ENCODE results near the gene ADGRB2.

Gene ADGRB2, protein sequence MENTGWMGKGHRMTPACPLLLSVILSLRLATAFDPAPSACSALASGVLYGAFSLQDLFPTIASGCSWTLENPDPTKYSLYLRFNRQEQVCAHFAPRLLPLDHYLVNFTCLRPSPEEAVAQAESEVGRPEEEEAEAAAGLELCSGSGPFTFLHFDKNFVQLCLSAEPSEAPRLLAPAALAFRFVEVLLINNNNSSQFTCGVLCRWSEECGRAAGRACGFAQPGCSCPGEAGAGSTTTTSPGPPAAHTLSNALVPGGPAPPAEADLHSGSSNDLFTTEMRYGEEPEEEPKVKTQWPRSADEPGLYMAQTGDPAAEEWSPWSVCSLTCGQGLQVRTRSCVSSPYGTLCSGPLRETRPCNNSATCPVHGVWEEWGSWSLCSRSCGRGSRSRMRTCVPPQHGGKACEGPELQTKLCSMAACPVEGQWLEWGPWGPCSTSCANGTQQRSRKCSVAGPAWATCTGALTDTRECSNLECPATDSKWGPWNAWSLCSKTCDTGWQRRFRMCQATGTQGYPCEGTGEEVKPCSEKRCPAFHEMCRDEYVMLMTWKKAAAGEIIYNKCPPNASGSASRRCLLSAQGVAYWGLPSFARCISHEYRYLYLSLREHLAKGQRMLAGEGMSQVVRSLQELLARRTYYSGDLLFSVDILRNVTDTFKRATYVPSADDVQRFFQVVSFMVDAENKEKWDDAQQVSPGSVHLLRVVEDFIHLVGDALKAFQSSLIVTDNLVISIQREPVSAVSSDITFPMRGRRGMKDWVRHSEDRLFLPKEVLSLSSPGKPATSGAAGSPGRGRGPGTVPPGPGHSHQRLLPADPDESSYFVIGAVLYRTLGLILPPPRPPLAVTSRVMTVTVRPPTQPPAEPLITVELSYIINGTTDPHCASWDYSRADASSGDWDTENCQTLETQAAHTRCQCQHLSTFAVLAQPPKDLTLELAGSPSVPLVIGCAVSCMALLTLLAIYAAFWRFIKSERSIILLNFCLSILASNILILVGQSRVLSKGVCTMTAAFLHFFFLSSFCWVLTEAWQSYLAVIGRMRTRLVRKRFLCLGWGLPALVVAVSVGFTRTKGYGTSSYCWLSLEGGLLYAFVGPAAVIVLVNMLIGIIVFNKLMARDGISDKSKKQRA (N-terminal part only)

DNA sequence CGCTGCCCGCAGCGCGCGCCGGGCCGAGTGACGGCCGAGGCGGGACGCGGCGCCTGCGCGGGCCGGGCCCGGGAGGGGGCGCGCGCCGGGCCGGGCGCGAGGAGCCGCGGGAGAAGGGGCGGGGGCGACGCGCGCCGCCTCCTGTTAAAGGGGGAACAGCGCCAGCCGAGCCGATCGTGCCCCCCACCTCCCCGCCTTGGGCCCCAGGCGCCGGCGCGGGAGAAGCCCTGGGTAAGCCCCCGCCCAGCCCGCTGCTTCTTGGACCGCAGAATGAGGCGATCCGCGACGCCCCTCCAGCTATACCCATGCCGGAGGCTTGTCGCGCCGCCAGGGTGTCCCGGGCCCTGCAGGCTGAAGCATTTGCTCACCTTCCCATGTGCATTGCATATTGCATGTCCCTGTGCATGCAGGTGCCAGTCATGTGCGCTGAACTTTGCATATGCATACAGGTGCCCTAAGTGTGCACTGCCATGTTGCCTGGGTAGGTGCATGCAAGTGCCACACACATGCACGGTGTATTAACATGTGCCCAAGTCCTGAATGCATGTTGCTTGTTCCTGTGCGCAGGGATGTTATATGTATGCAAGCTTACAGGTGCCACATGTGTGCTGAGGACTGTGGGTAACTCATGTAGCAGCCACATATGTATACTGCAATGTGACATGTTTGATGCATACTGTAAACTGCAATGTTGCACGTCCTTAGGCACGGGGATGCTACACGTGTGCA lies at the start of gene ADGRB2:
TSS of gene ADGRB2 (minus strand) at position 29 of the 729 bp plus-strand sequence. CDS start 7,119 bp downstream, outside the sequence.
- DNase-seq (ENCODE audit: low read depth in 2 of 2) = no peak

DNA sequence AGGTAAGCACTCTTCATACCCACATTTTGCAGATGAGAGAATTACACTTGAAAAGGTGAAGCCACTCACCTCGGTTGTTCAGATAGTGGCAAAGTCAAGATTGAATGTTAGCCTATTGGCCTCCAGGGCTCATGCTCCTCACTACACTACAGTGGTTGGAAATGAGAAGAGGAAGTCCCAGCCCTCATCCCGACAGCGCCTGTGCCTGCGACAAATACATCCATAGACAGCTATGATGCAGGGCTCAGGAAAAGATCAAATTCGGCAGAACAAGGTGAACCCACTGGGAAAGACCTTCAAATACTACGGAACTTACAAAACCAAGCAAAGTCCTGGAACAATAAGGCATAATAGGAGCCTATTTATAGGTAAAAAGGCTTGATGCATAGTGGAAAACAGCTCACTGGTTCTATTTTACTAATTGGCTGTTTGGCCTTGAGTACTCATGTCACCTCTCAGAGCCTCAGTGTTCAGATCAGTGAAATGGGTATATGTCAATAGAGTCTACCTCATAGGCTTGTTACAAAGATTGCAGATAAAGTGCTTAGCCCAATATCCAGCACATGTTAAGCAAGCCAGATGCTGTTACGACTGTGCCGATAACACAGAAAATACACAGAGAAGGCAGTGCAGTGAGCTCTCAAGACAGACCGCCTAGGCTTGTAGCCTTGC lies 48.2 kb upstream of the ADGRB2 start:
- DNase-seq (ENCODE audit: low read depth in 2 of 2) = no peak

GRCh38 chr1:31811605-31812004 lies 47.5 kb upstream of the ADGRB2 start:
- DNase-seq (ENCODE audit: low read depth in 2 of 2) = no peak

GRCh38 chr1:31809698-31810097 lies 45.6 kb upstream of the ADGRB2 start:
- no peak for DNase-seq (ENCODE audit: low read depth in 2 of 2)

DNA sequence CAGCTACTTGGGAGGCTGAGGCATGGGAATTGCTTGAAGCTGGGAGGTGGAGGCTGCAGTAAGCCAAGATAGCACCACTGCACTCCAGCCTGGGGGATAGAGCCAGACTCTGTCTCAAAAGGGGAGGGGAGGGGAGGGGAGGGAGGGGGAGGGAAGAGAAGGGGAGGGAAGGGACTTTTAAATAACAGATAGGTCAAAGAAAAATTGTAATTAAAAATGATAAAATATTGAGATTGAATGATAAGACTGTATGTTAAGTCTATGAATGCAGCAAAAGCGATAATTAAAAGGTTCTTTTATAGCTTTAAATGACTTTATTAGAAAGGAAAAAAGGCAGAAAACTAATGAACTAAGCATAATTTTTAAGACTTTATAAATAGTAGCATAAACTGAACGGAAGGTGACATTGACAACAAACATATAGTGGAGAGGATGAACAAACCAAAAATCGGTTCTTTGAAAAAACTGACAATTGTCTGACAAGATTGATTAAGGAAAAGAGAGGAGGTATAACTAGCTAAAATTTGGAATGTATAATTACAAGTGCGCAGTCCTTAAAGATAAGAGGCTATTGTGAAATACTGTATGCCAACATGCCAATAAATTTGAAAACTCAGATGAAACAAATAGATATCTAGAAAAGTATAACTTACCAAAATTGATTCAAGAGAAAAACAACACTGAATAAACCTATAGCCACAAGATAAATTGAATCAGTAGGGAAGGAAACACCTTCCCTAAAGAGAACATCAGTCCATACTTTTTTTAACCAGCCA lies 43.3 kb upstream of the ADGRB2 start:
- DNase-seq (ENCODE audit: low read depth in 2 of 2) = no peak

DNA sequence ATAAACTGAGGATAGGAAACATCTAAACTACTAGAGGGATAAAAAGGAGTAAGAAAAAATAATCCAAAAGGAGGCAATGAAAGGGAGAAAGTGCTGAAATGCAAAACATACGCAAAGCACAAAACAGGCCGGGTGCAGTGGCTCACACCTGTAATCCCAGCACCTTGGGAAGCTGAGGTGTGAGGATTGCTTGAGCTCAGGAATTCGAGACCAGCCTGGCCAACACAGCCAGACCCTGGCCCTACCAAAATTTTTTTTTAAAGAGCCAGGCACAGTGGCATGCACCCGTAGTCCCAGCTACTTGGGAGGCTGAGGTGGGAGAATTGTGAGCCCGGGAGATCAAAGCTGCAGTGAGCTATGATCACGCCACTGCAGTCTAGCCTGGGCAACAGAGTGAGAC lies 41.2 kb upstream of the ADGRB2 start:
- no peak for DNase-seq (ENCODE audit: low read depth in 2 of 2)

- no peak for DNase-seq (ENCODE audit: low read depth in 2 of 2)
Measured at GRCh38 chr1:31804098-31804497, 40.0 kb upstream of the ADGRB2 start.

DNA sequence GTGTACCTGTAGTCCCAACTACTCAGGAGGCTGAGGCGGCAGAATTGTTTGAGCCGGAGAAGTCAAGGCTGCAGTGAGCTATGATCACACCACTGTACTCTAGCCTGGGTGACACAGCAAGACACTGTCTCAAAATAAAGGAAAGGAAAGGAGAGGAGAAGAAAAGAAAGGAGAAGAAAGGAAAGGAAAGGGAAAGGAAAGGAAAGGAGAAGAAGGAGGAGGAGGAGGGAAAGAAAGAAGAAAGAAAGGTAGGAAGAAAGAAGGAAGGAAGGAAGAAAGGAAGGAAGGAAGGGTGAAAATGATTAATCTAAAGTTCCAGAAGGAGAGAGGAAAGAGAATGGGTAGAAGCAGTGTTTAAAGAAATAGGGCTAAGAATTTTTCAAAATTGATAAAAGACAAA lies 39.5 kb upstream of the ADGRB2 start:
- no peak for DNase-seq (ENCODE audit: low read depth in 2 of 2)

DNA sequence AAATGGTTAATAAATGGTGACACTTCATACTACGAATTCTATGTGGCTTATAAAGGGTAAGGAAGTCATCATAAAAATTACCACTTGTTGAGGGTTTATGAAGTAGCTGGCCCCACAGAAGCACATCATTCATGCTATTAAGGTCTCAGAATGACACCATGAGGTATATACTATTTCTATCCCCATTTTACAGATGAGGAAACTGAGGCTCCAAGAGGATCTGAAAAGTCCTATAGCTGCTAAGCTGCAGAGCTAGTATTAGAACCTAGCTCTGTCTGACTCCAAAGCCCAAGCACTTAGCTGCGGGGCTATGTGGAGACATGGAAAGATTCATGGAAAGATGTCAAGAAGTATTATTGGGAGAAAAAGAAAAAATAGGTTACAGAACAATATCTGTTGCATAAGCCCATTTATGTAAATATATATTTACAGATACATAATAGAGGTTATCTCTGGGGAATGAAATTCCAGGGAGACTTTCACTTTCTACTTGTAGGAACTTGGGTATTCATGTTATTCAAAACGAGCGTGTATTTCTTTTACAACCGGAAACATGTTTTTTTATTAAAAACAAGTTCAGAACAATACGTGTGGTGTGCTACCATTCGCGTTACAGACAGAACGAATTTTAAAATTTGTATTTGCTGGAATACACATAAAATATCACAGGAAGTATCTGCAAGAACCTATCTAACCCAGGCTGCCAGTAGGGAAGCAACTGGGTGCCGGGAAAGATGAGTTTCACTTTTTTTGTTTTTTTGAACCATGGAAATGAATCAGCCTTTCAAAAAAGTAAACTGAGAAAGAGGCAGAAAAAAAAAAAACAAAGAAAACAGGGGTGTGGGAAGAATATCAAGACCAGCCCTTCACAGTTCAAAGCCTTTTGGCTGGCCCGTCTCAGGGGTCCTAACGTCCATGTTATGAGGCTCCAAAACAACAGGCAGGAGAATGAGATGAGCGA lies 38.3 kb upstream of the ADGRB2 start:
- no peak for DNase-seq (ENCODE audit: low read depth in 2 of 2)

DNA sequence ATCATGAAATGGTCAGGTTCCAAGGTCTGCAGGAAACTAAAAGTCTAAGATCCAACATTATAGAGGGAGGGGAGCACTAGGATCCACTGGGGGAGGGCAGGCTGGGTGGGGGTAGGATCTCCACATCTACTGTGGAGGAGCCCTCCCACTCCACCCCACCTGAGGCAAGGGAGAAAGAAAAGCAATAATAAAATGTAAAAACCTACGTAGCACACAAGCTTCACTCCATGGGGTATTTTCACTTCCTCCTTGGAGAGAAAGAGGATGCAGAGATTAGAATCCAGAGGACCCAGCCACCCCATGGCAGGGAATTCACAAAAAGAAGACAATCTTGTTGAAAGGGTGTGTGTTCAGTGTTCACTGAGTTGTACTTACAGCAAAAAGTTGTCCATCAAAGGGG lies 37.3 kb upstream of the ADGRB2 start:
- no peak for DNase-seq (ENCODE audit: low read depth in 2 of 2)

- no peak for DNase-seq (ENCODE audit: low read depth in 2 of 2)
Measured at GRCh38 chr1:31800674-31800967, 36.5 kb upstream of the ADGRB2 start.

GRCh38 chr1:31799895-31800673 lies 35.9 kb upstream of the ADGRB2 start:
- DNase-seq (ENCODE audit: low read depth in 2 of 2) = no peak

GRCh38 chr1:31799196-31799894 lies 35.2 kb upstream of the ADGRB2 start:
- no peak for DNase-seq (ENCODE audit: low read depth in 2 of 2)

DNA sequence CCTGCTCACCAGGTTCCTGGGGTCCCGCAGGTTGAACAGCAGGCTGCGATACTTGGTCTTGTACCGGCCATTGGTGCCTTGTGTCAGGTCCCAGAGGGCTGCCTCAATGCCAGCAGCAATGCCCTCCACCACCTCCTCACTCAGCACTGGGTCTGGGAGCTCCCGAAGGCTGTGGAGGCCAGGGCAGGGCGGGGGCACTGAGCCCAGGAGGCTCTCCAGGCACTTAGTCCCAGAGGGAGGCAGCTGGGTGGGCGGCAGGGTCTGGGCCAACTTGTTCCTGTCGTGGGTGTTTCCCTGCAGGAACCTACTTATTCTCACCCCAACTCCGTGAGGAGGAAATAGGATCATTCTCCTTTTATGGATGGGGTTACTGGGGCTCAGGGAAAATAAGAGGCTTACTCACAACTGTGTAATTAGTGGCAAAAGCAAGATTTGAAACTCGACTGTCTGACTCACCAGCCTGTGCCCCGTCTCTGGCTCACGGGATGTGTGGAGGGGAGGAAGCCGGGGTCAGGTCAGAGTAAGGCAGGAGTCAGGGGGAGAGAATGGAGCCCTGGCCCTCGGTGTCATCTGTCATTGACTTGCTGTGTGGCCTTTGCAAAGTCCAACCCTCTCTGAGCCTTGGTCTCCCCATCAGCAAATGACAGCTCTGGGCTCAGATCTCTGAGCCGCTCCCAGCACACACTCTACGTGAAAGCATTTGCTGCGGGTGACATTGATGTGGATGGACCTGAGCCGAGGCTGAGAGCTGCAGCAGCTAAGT lies 34.5 kb upstream of the ADGRB2 start:
- peak; percentile 62 to 71 for DNase-seq (ENCODE audit: low read depth in 2 of 2)

DNA sequence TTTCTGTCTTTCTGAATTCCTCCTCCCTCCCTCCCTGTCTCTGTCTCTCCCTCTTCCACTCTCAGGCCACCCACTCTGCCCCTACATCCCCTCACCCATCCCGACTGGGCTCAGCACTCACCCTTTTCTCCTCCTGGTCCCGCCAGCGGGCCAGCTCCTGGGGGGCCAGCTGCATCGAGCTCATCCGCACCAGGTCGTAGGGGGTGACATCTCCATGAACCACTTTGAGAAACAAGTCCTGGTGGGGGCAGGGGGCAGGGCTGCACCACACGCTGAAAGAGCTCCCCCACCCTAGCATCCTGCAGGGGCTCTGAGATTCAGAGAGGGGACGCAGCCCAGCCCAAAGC lies 33.9 kb upstream of the ADGRB2 start:
- no peak for DNase-seq (ENCODE audit: low read depth in 2 of 2)

GRCh38 chr1:31797216-31797615 lies 33.1 kb upstream of the ADGRB2 start:
- no peak for DNase-seq (ENCODE audit: low read depth in 2 of 2)

GRCh38 chr1:31796707-31797106 lies 32.6 kb upstream of the ADGRB2 start:
- no peak for DNase-seq (ENCODE audit: low read depth in 2 of 2)
